ENCODE measurements around the gene STX16. TPM values are rescaled to one million over a fixed set of nuclear protein-coding genes. Genes with fewer than 3 reads are reported as not detected.
A peak's percentile ranks its signal among the peaks of the same experiment; 100 is the strongest.

Gene STX16
- total and polyA plus RNA-seq, 7 donors, result 14.6 to 126 (median 43.8) TPM

DNA sequence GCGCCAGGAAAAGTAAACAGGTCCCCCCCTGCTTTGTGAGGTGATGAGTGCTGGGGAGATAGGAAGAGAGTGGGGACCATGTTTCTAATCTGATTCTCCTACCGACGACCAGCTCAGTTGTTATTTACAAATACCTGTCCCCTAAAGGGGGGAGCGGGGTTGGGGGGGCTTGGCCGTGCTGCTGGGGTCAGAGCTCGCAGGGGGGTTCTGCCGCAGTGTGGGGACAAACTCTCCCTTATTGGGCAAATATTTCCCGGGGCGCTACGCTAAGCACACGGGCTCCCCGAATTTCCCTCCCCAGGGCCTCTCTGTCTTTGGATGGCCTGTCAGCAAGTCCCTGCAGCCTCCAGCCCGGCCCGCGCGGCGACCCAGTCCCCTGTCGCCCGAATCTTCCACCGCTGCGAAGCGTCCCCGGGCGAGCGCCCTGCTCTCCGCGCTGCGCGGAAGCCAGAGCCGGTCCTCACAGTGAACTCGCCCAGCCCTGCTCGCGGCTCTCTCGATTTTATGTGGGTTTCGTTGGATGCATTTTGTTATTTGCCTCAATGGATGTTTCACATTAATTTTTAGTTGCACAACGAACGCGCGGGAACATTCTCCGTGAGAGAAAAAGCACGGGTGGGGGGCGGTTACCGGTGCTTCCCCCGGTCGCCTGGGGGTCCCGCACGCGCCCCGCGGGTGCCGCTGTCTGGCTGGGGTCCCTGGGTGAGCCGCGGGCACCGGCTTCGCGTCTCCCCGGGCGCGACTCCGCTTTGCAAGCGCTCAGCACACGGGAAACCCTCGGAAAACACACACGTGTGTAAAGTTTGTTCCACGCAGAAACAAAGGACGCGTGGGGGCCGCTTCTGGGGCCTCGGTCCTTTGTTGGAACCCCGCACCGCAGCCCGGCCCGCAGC is 1.5 kb upstream of the STX16 start:
- peak; percentile 60 for DNase-seq
- WGBS, 2 donors, result 13 to 19% methylated on average over 73 of the region's 73 CpGs
- intact Hi-C loops (cut with DNase I), result loop anchor here (2.0 to 10.0 kb wide), 8 partner anchors 52 to 413 kb away; partner anchors contain the start of genes RAB22A and VAPB

DNA sequence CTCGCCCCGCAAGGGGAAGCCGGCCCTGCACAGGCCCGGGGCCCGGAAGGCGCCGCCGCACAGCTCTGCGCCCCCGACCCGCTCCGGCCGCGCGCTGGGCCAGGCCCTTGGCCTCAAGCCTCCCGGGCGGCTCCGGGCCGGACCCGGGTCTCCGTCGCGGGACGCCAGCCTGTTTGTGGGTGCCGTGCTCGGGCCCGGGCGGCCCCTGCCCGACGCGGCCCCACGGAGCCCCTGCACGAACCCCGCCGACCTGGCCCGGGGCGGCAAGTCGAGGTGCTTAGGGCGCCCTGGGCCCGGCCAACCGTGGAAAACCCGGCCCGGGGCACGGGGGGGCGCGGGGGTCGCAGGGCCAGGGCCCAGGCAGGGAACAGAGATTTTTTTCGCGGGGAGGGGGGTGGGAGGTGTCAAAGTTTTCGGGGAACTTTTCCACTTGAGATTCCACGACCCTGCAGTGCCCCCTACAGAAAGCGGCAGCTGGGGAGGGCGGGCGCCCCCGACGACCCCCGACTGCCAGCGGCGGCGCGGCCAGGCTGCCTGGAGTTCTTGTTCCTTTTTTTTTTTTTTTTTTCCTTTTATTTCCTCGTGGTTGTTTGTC is 805 bp upstream of the STX16 start:
- TF ChIP-seq POLR2AphosphoS5 (IDR thresholded peaks at IDR 0.05), result no peak
- no peak for TF ChIP-seq EP300 (IDR thresholded peaks at IDR 0.05)
- no peak for TF ChIP-seq CTCF (IDR thresholded peaks at IDR 0.05)
- no peak for TF ChIP-seq POLR2A (IDR thresholded peaks at IDR 0.05)
- no peaks in the 10 kb centered on the region for H3K9me3 ChIP-seq
- no peaks in the 10 kb centered on the region for H3K36me3 ChIP-seq
- peak; percentile 63 for DNase-seq
- no peaks in the 10 kb centered on the region for H3K27me3 ChIP-seq
- H3K4me3 ChIP-seq, result peak overlapping the region; percentile 71 to 91 (median 85)
- intact Hi-C loops (cut with DNase I), result loop anchor here (2.0 to 10.0 kb wide), 6 partner anchors 169 to 413 kb away; partner anchors contain the start of genes RAB22A and VAPB
- peaks cover 0 to 74% (median 60%) of the 10 kb centered on the region in 4 donors for H3K4me1 ChIP-seq
- peak overlapping the region; percentile 93 to 96 (median 96) for H3K27ac ChIP-seq
- WGBS, 2 donors, result 1 to 3% methylated on average over 62 of the region's 62 CpGs

More for the DNA sequence above, 1.5 kb upstream of the STX16 start:
- H3K4me3 ChIP-seq, result peak overlapping the region; percentile 71 to 91 (median 85)
- no peak for TF ChIP-seq POLR2AphosphoS5 (IDR thresholded peaks at IDR 0.05)
- no peak for TF ChIP-seq EP300 (IDR thresholded peaks at IDR 0.05)
- TF ChIP-seq POLR2A (IDR thresholded peaks at IDR 0.05), result no peak
- no peak for TF ChIP-seq CTCF (IDR thresholded peaks at IDR 0.05)
- H3K9me3 ChIP-seq, result no peaks in the 10 kb centered on the region
- no peaks in the 10 kb centered on the region for H3K36me3 ChIP-seq
- peak overlapping the region; percentile 93 to 96 (median 96) for H3K27ac ChIP-seq
- H3K4me1 ChIP-seq, result peaks cover 0 to 72% (median 64%) of the 10 kb centered on the region in 4 donors
- H3K27me3 ChIP-seq, result no peaks in the 10 kb centered on the region

DNA sequence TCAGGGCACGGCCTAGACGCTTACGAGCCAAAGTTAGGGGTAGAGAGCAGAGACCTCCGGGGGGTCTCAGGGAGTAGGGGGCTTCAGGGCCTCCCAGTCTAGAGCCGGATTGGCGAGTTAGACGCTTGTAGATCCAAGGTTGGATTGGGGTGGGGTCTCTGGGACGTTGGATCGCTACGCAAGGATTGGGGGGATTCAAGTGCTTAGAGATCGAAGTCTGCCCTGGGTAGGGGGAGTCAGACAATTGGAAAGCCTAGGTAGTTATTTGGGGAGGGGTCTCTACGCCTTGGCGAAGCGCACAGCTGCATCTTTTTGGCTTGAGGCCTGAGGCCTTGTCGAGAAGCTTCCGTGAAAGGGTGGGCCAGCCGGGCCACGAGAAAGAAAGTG is 469 bp downstream of the STX16 start:
- Histone ChIP-seq H3K36me3 (no peaks in the 10 kb centered on the region), H3K9me3 (no peaks in the 10 kb centered on the region), H3K4me3 (peak overlapping the region; percentile 71 to 91 (median 85)), H3K4me1 (peaks cover 0 to 74% (median 63%) of the 10 kb centered on the region in 4 donors), H3K27me3 (no peaks in the 10 kb centered on the region), H3K27ac (peak overlapping the region; percentile 93 to 96 (median 96))
- TF ChIP-seq POLR2AphosphoS5 (IDR thresholded peaks at IDR 0.05) (no peak), CTCF (IDR thresholded peaks at IDR 0.05) (no peak), EP300 (IDR thresholded peaks at IDR 0.05) (no peak), POLR2A (IDR thresholded peaks at IDR 0.05) (no peak)
- 0 to 1% methylated on average over 18 of the region's 18 CpGs for WGBS, 2 donors
- no peak for DNase-seq
- intact Hi-C loops (cut with DNase I), result loop anchor here (1.0 to 10.0 kb wide), 7 partner anchors 40 to 415 kb away; partner anchors contain the start of genes RAB22A and VAPB

GRCh38 chr20:58651946-58652605 is 993 bp downstream of the STX16 start:
- peaks cover 0 to 74% (median 63%) of the 10 kb centered on the region in 4 donors for H3K4me1 ChIP-seq
- intact Hi-C loops (cut with DNase I), result loop anchor here (1.0 to 10.0 kb wide), 7 partner anchors 39 to 415 kb away; partner anchors contain the start of genes RAB22A and VAPB
- WGBS, 2 donors, result 0% methylated on average over 30 of the region's 30 CpGs

More at GRCh38 chr20:58651946-58652605, 993 bp downstream of the STX16 start:
- Histone ChIP-seq H3K27me3 (no peaks in the 10 kb centered on the region), H3K27ac (peak overlapping the region; percentile 93 to 96 (median 96)), H3K4me3 (peak overlapping the region; percentile 71 to 91 (median 85)), H3K36me3 (no peaks in the 10 kb centered on the region), H3K9me3 (no peaks in the 10 kb centered on the region)
- TF ChIP-seq POLR2A (IDR thresholded peaks at IDR 0.05) (peak in 1 of 2 donors; percentile 29), POLR2AphosphoS5 (IDR thresholded peaks at IDR 0.05) (peak in 3 of 4 donors; percentile 20 to 65 (median 44)), CTCF (IDR thresholded peaks at IDR 0.05) (peak in 1 of 4 experiments; percentile 11), EP300 (IDR thresholded peaks at IDR 0.05) (no peak)
- DNase-seq, result peak; percentile 71

All from sigmoid colon (tissue), 7 donors.